ENCODE data around the gene TBCCD1. TPM values are rescaled to one million over a fixed set of nuclear protein-coding genes. Genes with fewer than 3 reads are reported as not detected.
A peak's percentile ranks its signal among the peaks of the same experiment; 100 is the strongest.

The TBCCD1 gene
- total RNA-seq, 2 experiments from 2014 or later, result 7.6 to 8.1 TPM

- TF ChIP-seq CTCF (IDR thresholded peaks at IDR 0.05), result no peak
- DNase-seq (no peak), ATAC-seq (ENCODE audit: poor library complexity) (no peak)
- CTCF ChIA-PET, result no interaction called here
- H3K9me3 ChIP-seq (ENCODE audit: control insufficient read depth in 1 of 2, insufficient read depth in 1 of 2, low read length in 2 of 2), result no peaks in the 10 kb centered on the region
- Mint-ChIP-seq H3K36me3 (ENCODE audit: low read depth) (no peaks in the 10 kb centered on the region), H3K4me3 (no peak overlapping the region), H3K27ac (no peak overlapping the region), H3K27me3 (no peaks in the 10 kb centered on the region), H3K9me3 (no peaks in the 10 kb centered on the region), H3K4me1 (ENCODE audit: low read depth) (peaks cover 41% of the 10 kb centered on the region)
- intact Hi-C loops (cut with DNase I, micrococcal nuclease), result no loop called here
- POLR2A ChIA-PET, result no interaction called here
- no peaks in the 10 kb centered on the region for H3K27me3 ChIP-seq (ENCODE audit: control insufficient read depth in 1 of 2, insufficient read depth in 2 of 2, low read length in 2 of 2)
- no peaks in the 10 kb centered on the region for H3K36me3 ChIP-seq (ENCODE audit: insufficient read depth, low read length)
- peaks cover 35% of the 10 kb centered on the region for H3K4me1 ChIP-seq (ENCODE audit: insufficient read depth, low read length)
- no peak overlapping the region for H3K4me3 ChIP-seq (ENCODE audit: low read length)
- H3K27ac ChIP-seq (ENCODE audit: low read depth in 1 of 2, low read length in 2 of 2), result no peak overlapping the region
Measured at GRCh38 chr3:186523022-186523421, 44.1 kb downstream of the TBCCD1 start.

GRCh38 chr3:186520957-186521842 is 45.9 kb downstream of the TBCCD1 start:
- no peaks in the 10 kb centered on the region for H3K9me3 Mint-ChIP-seq
- H3K36me3 ChIP-seq (ENCODE audit: insufficient read depth, low read length), result no peaks in the 10 kb centered on the region
- H3K4me1 ChIP-seq (ENCODE audit: insufficient read depth, low read length), result peaks cover 53% of the 10 kb centered on the region
- no peak for TF ChIP-seq CTCF (IDR thresholded peaks at IDR 0.05)
- no peak for DNase-seq
- no peaks in the 10 kb centered on the region for H3K27me3 Mint-ChIP-seq
- no peaks in the 10 kb centered on the region for H3K9me3 ChIP-seq (ENCODE audit: control insufficient read depth in 1 of 2, insufficient read depth in 1 of 2, low read length in 2 of 2)
- no peak for ATAC-seq (ENCODE audit: poor library complexity)
- no peaks in the 10 kb centered on the region for H3K27me3 ChIP-seq (ENCODE audit: control insufficient read depth in 1 of 2, insufficient read depth in 2 of 2, low read length in 2 of 2)
- intact Hi-C loops (cut with DNase I, micrococcal nuclease), result no loop called here
- ChIA-PET CTCF (interaction anchor here (0.7 kb wide), 1 partner anchor 1141 kb away, joined by 4 read pairs; no protein-coding TSS in a partner anchor), POLR2A (no interaction called here)
- H3K4me3 ChIP-seq (ENCODE audit: low read length), result no peak overlapping the region
- H3K27ac ChIP-seq (ENCODE audit: low read depth in 1 of 2, low read length in 2 of 2), result no peak overlapping the region
- H3K4me3 Mint-ChIP-seq, result no peak overlapping the region
- H3K4me1 Mint-ChIP-seq (ENCODE audit: low read depth), result peaks cover 46% of the 10 kb centered on the region
- peak overlapping the region; percentile 56 for H3K27ac Mint-ChIP-seq
- H3K36me3 Mint-ChIP-seq (ENCODE audit: low read depth), result no peaks in the 10 kb centered on the region

- peak overlapping the region; percentile 56 for H3K27ac Mint-ChIP-seq
Measured at GRCh38 chr3:186520431-186520830, 46.7 kb downstream of the TBCCD1 start.

More at GRCh38 chr3:186520431-186520830, 46.7 kb downstream of the TBCCD1 start:
- Mint-ChIP-seq H3K36me3 (ENCODE audit: low read depth) (no peaks in the 10 kb centered on the region), H3K4me3 (no peak overlapping the region), H3K27me3 (no peaks in the 10 kb centered on the region), H3K4me1 (ENCODE audit: low read depth) (peaks cover 53% of the 10 kb centered on the region), H3K9me3 (no peaks in the 10 kb centered on the region)
- CTCF ChIA-PET, result interaction anchor here (0.9 to 3.4 kb wide), 2 partner anchors 8 to 20 kb away, joined by 3 to 19 read pairs; no protein-coding TSS in a partner anchor
- intact Hi-C loops (cut with DNase I, micrococcal nuclease), result no loop called here
- Histone ChIP-seq H3K4me3 (ENCODE audit: low read length) (no peak overlapping the region), H3K4me1 (ENCODE audit: insufficient read depth, low read length) (peaks cover 61% of the 10 kb centered on the region), H3K27me3 (ENCODE audit: control insufficient read depth in 1 of 2, insufficient read depth in 2 of 2, low read length in 2 of 2) (no peaks in the 10 kb centered on the region), H3K27ac (ENCODE audit: low read depth in 1 of 2, low read length in 2 of 2) (no peak overlapping the region), H3K36me3 (ENCODE audit: insufficient read depth, low read length) (no peaks in the 10 kb centered on the region), H3K9me3 (ENCODE audit: control insufficient read depth in 1 of 2, insufficient read depth in 1 of 2, low read length in 2 of 2) (no peaks in the 10 kb centered on the region)
- DNase-seq (no peak), ATAC-seq (ENCODE audit: poor library complexity) (no peak)
- TF ChIP-seq CTCF (IDR thresholded peaks at IDR 0.05), result no peak
- POLR2A ChIA-PET, result interaction anchor here (2.6 kb wide), 1 partner anchor 15 kb away, joined by 28 read pairs; no protein-coding TSS in a partner anchor
